GM12878 (cell line): ENCODE measurements around the gene CLEC20A. TPM values are rescaled to one million over a fixed set of nuclear protein-coding genes. Genes with fewer than 3 reads are reported as not detected.

Experiments
- ATAC-seq: fragments of 200-7000 bp; cut with Tn5 transposase; 3 replicates; pipeline ENCODE4 v1.9.1; 2020; ENCODE audit warnings: mild to moderate bottlenecking, moderate library complexity
- BruUV-seq: library from RNA; stranded (reverse); fragments of 400-500 nt; replicated peaks from 2 replicates; lab custom pipeline; 2021; lab: Mats Ljungman, UMichigan
- CTCF ChIA-PET: fragments of 300-600 bp; sonication (Branson Sonifier 250); formaldehyde crosslinking; extraction: SDS; loops from one replicate; lab custom pipeline; 2021; ENCODE audit warnings: inconsistent platforms; lab: Yijun Ruan, JAX
- POLR2A ChIA-PET: fragments of 350-600 bp; formaldehyde crosslinking; extraction: SDS; loops from one replicate; lab custom pipeline; 2021; ENCODE audit warnings: inconsistent platforms; lab: Charles Lee
- RAD21 ChIA-PET: fragments of 300-600 bp; sonication (Branson Sonifier 250); formaldehyde crosslinking; loops from one replicate; lab custom pipeline; 2023; ENCODE audit warnings: antibody characterized with exemption; ENCODE audit not compliant: unreplicated experiment; lab: Charles Lee
- SMC1A ChIA-PET: fragments of 300-600 bp; sonication (Branson Sonifier 250); formaldehyde crosslinking; loops from one replicate; lab custom pipeline; 2023; ENCODE audit not compliant: unreplicated experiment, uncharacterized antibody; lab: Charles Lee
- DNase-seq: peaks from one replicate; pipeline ENCODE4 v3.0.0-alpha.2; 2011; ENCODE audit warnings: low read depth, low spot score
- FAIRE-seq: peaks from 3 replicates; lab custom pipeline; 2011; peaks lifted over from hg19 to GRCh38; lab: Jason Lieb, UNC
- H2AFZ ChIP-seq: 2 replicates; pipeline ENCODE4 v1.6.0; 2011; ENCODE audit warnings: low read depth, low read length, control low read depth; ENCODE audit not compliant: control insufficient read depth
- H3K27ac ChIP-seq: 2 replicates; pipeline ENCODE4 v1.5.1; 2011; ENCODE audit warnings: control low read depth; ENCODE audit not compliant: control insufficient read depth, insufficient read depth
- H3K27me3 ChIP-seq, 2 experiments: replicated peaks in 1 of 2; 2 replicates each; pipeline versions ENCODE4 v1.6.0 to v1.6.1; 2011; ENCODE audit warnings: low read length in 1 of 2; ENCODE audit not compliant: control insufficient read depth in 2 of 2, insufficient read depth in 2 of 2
- H3K36me3 ChIP-seq, 2 experiments: 2 replicates each; pipeline ENCODE4 v1.5.1; 2011; ENCODE audit warnings: low read length in 1 of 2; ENCODE audit not compliant: control insufficient read depth in 2 of 2, insufficient read depth in 2 of 2
- H3K4me1 ChIP-seq: 2 replicates; pipeline ENCODE4 v1.6.1; 2011; ENCODE audit warnings: mild to moderate bottlenecking, low read length, moderate library complexity, mixed read lengths; ENCODE audit not compliant: control insufficient read depth, insufficient read depth
- H3K4me2 ChIP-seq: 2 replicates; pipeline ENCODE4 v1.6.0; 2011; ENCODE audit warnings: control low read depth; ENCODE audit not compliant: control insufficient read depth, insufficient read depth
- H3K4me3 ChIP-seq: fragments of 200-600 bp; sonication (generic); 2 replicates; pipeline ENCODE4 v1.5.1; 2016
- H3K79me2 ChIP-seq: 2 replicates; pipeline ENCODE4 v1.6.0; 2011; ENCODE audit warnings: low read length; ENCODE audit not compliant: control insufficient read depth, insufficient read depth
- H3K9ac ChIP-seq: 2 replicates; pipeline ENCODE4 v1.8.0; 2011; ENCODE audit warnings: low read length, control low read depth, mixed read lengths; ENCODE audit not compliant: control insufficient read depth, insufficient read depth
- H3K9me3 ChIP-seq: replicated peaks from 3 replicates; pipeline ENCODE4 v1.5.1; 2011; ENCODE audit warnings: mild to moderate bottlenecking, low read length; ENCODE audit not compliant: control insufficient read depth, insufficient read depth
- H4K20me1 ChIP-seq: 2 replicates; pipeline ENCODE4 v1.6.0; 2011; ENCODE audit not compliant: control insufficient read depth, insufficient read depth
- CEBPB ChIP-seq, 2 experiments: fragments of 150-350 bp in 1 of 2; IDR thresholded peaks; 2 replicates each; pipeline ENCODE4 v1.6.1; 2012 to 2014; ENCODE audit warnings: low read depth in 2 of 2, low read length in 2 of 2, borderline replicate concordance in 1 of 2, inconsistent platforms in 1 of 2
- CHD1 ChIP-seq: IDR thresholded peaks from 2 replicates; pipeline ENCODE4 v1.6.1; 2012; ENCODE audit warnings: low read depth, low read length, improper control_type of control experiment
- CHD4 ChIP-seq: fragments of 200-600 bp; sonication (generic); IDR thresholded peaks from 2 replicates; pipeline ENCODE4 v1.6.1; 2016; ENCODE audit warnings: mild to moderate bottlenecking
- CREB1 ChIP-seq: IDR thresholded peaks from 2 replicates; pipeline ENCODE4 v1.6.1; 2012; ENCODE audit warnings: low read depth, mild to moderate bottlenecking, inconsistent platforms
- DPF2 ChIP-seq: fragments of 450-650 bp; IDR thresholded peaks from 2 replicates; pipeline ENCODE4 v1.6.1; 2017; ENCODE audit warnings: mild to moderate bottlenecking
- HDGF ChIP-seq: fragments of 450-650 bp; IDR thresholded peaks from 2 replicates; pipeline ENCODE4 v1.6.1; 2016; ENCODE audit warnings: antibody characterized with exemption
- IRF4 ChIP-seq: IDR thresholded peaks from 2 replicates; pipeline ENCODE4 v1.6.1; 2011; ENCODE audit warnings: low read depth, low read length
- KAT2A ChIP-seq: conservative IDR thresholded peaks from 2 replicates; pipeline ENCODE4 v1.6.1; 2011; ENCODE audit warnings: low read depth, low read length; ENCODE audit not compliant: control insufficient read depth
- KLF5 ChIP-seq: fragments of 450-650 bp; IDR thresholded peaks from 2 replicates; pipeline ENCODE4 v1.6.1; 2014; ENCODE audit warnings: mild to moderate bottlenecking; ENCODE audit not compliant: partially characterized antibody
- LARP7 ChIP-seq: fragments of 450-650 bp; IDR thresholded peaks from 2 replicates; pipeline ENCODE4 v1.6.1; 2017; ENCODE audit warnings: mild to moderate bottlenecking
- NFIC ChIP-seq: IDR thresholded peaks from 2 replicates; pipeline ENCODE4 v1.6.1; 2012; ENCODE audit warnings: low read depth, mild to moderate bottlenecking, inconsistent platforms, low read length, moderate library complexity
- POLR2AphosphoS5 ChIP-seq: IDR thresholded peaks from 2 replicates; pipeline ENCODE4 v1.6.1; 2011; ENCODE audit warnings: mild to moderate bottlenecking, low read length, inconsistent platforms
- SMAD5 ChIP-seq: IDR thresholded peaks from 2 replicates; pipeline ENCODE4 v1.6.1; 2016; ENCODE audit warnings: antibody characterized with exemption, low read depth
- SPI1 ChIP-seq: IDR thresholded peaks from 2 replicates; pipeline ENCODE4 v1.6.1; 2011; ENCODE audit warnings: low read depth, mild to moderate bottlenecking, low read length, moderate library complexity, borderline replicate concordance; ENCODE audit not compliant: insufficient read depth
- TAF1 ChIP-seq: IDR thresholded peaks from 2 replicates; pipeline ENCODE4 v1.6.1; 2011; ENCODE audit warnings: mild to moderate bottlenecking, low read depth, low read length, borderline replicate concordance
- YY1 ChIP-seq: IDR thresholded peaks from 2 replicates; pipeline ENCODE4 v1.6.1; 2011; ENCODE audit warnings: low read depth, mild to moderate bottlenecking, low read length
- ZNF207 ChIP-seq: fragments of 450-650 bp; IDR thresholded peaks from 2 replicates; pipeline ENCODE4 v1.6.1; 2014; ENCODE audit warnings: antibody characterized with exemption, mild to moderate bottlenecking, borderline replicate concordance
- in situ Hi-C: fragments of 300-500 bp; cut with MboI; formaldehyde crosslinking; loops from 9 replicates; pipeline ENCODE4 v1.14.3; 2018; ENCODE audit warnings: mixed read lengths
- intact Hi-C: fragments of 100-400 bp; cut with micrococcal nuclease; formaldehyde crosslinking; loops from one replicate; pipeline ENCODE4 v1.14.2; 2022; ENCODE audit not compliant: unreplicated experiment
- polyA plus RNA-seq, 11 experiments: library from polyadenylated mRNA; depleted of rRNA in 4 of 11; unstranded in 6 of 11; stranded (reverse) in 5 of 11; fragments of >200 nt; fragmentation: Nextera tagmentation in 4 of 11; fragmentation: Illumina TruSeq in 1 of 11; extraction: Ambion mirVana in 4 of 11; extraction: Trizol in 1 of 11; gene quantifications; 1 replicate in 1 of 11; 2 replicates in 10 of 11; pipeline versions ENCODE4 v1.2.1 to v1.2.3, GENCODE V29; 2011 to 2016; ENCODE audit warnings: inconsistent platforms in 2 of 11, missing spikeins in 2 of 11, low read depth in 1 of 11
- total RNA-seq, 4 experiments: library from RNA; depleted of rRNA in 3 of 4; stranded (reverse); fragments of >200 nt in 3 of 4; fragmentation: Illumina TruSeq in 1 of 4; extraction: Trizol in 1 of 4; gene quantifications; 2 replicates each; pipeline versions ENCODE4 v1.2.1 to v1.2.3, GENCODE V29; 2013 to 2021
- TF ChIP-seq, protein P1 (sequence below): fragments of 450-650 bp; IDR thresholded peaks from 2 replicates; pipeline ENCODE4 v1.6.1; 2017; ENCODE audit warnings: borderline replicate concordance
- TF ChIP-seq, protein P2 (sequence below): fragments of 450-650 bp; formaldehyde crosslinking; IDR thresholded peaks from 2 replicates; pipeline ENCODE4 v1.4.0; 2022; ENCODE audit warnings: mild to moderate bottlenecking, moderate library complexity
- TF ChIP-seq, protein P3 (sequence below), 3 experiments: IDR thresholded peaks in 2 of 3; conservative IDR thresholded peaks in 1 of 3; 2 replicates each; pipeline ENCODE4 v1.5.1; 2011; ENCODE audit warnings: low read depth in 3 of 3, low read length in 3 of 3, mild to moderate bottlenecking in 3 of 3, control low read depth in 2 of 3, moderate library complexity in 2 of 3, inconsistent platforms in 1 of 3, mixed read lengths in 1 of 3; ENCODE audit not compliant: control insufficient read depth in 2 of 3, insufficient read depth in 1 of 3; ENCODE audit errors: extremely low read depth in 1 of 3

The CLEC20A gene
- total and polyA plus RNA-seq, 10 of the 15 experiments (the other 5 are each of a cell fraction or from before 2014, with no cell fraction given) = not detected

DNA sequence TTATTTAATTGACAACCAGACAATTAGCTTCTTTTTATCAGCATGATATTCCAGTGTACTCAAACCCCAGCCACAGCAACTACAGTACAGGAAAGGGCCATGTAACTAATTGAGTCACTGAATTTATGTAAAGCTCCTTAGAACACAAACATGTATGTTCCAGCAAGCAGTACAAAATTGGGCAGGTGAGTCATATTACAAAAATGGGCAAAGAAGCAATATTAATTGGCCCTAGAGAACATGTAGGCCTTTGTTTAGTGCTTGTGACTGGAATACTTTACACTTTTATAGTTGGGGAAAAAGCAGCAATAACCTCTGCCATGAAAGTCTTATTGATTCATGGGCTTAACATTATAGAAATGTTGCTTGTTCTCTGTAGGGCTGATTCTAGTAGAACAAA is 31.8 kb downstream of the CLEC20A start:
- no peaks in the 10 kb centered on the region for H3K36me3 ChIP-seq
- in situ Hi-C loops = no loop called here
- H3K9me3 ChIP-seq = no peaks in the 10 kb centered on the region
- no peak overlapping the region for H3K9ac ChIP-seq
- RAD21 ChIA-PET = no interaction called here
- H3K4me2 ChIP-seq = no peak overlapping the region
- H4K20me1 ChIP-seq = no peaks in the 10 kb centered on the region
- CTCF ChIA-PET = interaction anchor here (1.1 to 1.3 kb wide), 3 partner anchors 21 to 165 kb away, joined by 3 to 6 read pairs (median 4); no protein-coding TSS in a partner anchor
- no peak for DNase-seq
- no peak for TF ChIP-seq POLR2AphosphoS5
- no peak for TF ChIP-seq CHD4
- TF ChIP-seq, protein P1, sequence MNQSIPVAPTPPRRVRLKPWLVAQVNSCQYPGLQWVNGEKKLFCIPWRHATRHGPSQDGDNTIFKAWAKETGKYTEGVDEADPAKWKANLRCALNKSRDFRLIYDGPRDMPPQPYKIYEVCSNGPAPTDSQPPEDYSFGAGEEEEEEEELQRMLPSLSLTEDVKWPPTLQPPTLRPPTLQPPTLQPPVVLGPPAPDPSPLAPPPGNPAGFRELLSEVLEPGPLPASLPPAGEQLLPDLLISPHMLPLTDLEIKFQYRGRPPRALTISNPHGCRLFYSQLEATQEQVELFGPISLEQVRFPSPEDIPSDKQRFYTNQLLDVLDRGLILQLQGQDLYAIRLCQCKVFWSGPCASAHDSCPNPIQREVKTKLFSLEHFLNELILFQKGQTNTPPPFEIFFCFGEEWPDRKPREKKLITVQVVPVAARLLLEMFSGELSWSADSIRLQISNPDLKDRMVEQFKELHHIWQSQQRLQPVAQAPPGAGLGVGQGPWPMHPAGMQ = no peak
- TF ChIP-seq NFIC = no peak
- TF ChIP-seq TAF1 = no peak
- TF ChIP-seq SPI1 = no peak
- no peak for TF ChIP-seq LARP7
- TF ChIP-seq KLF5 = no peak
- TF ChIP-seq, protein P2, sequence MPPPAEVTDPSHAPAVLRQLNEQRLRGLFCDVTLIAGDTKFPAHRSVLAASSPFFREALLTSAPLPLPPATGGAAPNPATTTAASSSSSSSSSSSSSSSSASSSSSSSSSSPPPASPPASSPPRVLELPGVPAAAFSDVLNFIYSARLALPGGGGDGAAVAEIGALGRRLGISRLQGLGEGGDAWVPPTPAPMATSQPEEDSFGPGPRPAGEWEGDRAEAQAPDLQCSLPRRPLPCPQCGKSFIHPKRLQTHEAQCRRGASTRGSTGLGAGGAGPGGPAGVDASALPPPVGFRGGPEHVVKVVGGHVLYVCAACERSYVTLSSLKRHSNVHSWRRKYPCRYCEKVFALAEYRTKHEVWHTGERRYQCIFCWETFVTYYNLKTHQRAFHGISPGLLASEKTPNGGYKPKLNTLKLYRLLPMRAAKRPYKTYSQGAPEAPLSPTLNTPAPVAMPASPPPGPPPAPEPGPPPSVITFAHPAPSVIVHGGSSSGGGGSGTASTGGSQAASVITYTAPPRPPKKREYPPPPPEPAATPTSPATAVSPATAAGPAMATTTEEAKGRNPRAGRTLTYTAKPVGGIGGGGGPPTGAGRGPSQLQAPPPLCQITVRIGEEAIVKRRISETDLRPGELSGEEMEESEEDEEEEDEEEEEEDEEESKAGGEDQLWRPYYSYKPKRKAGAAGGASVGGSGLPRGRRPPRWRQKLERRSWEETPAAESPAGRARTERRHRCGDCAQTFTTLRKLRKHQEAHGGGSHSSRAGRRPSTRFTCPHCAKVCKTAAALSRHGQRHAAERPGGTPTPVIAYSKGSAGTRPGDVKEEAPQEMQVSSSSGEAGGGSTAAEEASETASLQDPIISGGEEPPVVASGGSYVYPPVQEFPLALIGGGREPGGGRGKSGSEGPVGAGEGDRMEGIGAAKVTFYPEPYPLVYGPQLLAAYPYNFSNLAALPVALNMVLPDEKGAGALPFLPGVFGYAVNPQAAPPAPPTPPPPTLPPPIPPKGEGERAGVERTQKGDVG (CRISPR knock-in tag) = no peak
- TF ChIP-seq, protein P3, sequence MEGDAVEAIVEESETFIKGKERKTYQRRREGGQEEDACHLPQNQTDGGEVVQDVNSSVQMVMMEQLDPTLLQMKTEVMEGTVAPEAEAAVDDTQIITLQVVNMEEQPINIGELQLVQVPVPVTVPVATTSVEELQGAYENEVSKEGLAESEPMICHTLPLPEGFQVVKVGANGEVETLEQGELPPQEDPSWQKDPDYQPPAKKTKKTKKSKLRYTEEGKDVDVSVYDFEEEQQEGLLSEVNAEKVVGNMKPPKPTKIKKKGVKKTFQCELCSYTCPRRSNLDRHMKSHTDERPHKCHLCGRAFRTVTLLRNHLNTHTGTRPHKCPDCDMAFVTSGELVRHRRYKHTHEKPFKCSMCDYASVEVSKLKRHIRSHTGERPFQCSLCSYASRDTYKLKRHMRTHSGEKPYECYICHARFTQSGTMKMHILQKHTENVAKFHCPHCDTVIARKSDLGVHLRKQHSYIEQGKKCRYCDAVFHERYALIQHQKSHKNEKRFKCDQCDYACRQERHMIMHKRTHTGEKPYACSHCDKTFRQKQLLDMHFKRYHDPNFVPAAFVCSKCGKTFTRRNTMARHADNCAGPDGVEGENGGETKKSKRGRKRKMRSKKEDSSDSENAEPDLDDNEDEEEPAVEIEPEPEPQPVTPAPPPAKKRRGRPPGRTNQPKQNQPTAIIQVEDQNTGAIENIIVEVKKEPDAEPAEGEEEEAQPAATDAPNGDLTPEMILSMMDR (IDR thresholded peaks at IDR 0.05 in 2 of 3, conservative IDR thresholded peaks at IDR 0.05 in 1 of 3; ENCODE audit: control insufficient read depth in 2 of 3, extremely low read depth in 1 of 3, insufficient read depth in 1 of 3, low read depth in 3 of 3, low read length in 3 of 3) = no peak
- no peak for TF ChIP-seq DPF2
- no peak for TF ChIP-seq YY1
- TF ChIP-seq SMAD5 = no peak
- no peak for TF ChIP-seq HDGF
- no peak for TF ChIP-seq IRF4
- TF ChIP-seq CHD1 = no peak
- no peak for TF ChIP-seq CREB1
- no peak for TF ChIP-seq CEBPB (IDR thresholded peaks at IDR 0.05; ENCODE audit: borderline replicate concordance in 1 of 2, low read depth in 2 of 2, low read length in 2 of 2)
- TF ChIP-seq ZNF207 = no peak
- no peak for TF ChIP-seq KAT2A
- TF ChIP-seq, all 136 proteins: peak for 0
- ATAC-seq (no peak), FAIRE-seq (no peak)
- Histone ChIP-seq H3K27ac (no peak overlapping the region), H3K4me1 (no peaks in the 10 kb centered on the region), H2AFZ (no peak overlapping the region), H3K79me2 (no peaks in the 10 kb centered on the region), H3K4me3 (no peak overlapping the region), H3K27me3 (no peaks in the 10 kb centered on the region)
- SMC1A ChIA-PET = interaction anchor here (1.3 kb wide), 1 partner anchor 11 kb away, joined by 4 read pairs; no protein-coding TSS in a partner anchor
- intact Hi-C loops = no loop called here
- POLR2A ChIA-PET = no interaction called here
- no TSS peak for BruUV-seq
